Sigmoid colon (tissue), 7 donors: ENCODE measurements around the gene ARHGEF38. TPM values are rescaled to one million over a fixed set of nuclear protein-coding genes. Genes with fewer than 3 reads are reported as not detected.

Experiments used
- DNase-seq: peaks from one replicate; pipeline ENCODE4 v3.0.0-alpha.2; 2019
- H3K27ac ChIP-seq, 4 donors: fragments of 200-600 bp; sonication (generic); one replicate each; pipeline ENCODE4 v1.5.1; 2016 to 2019; ENCODE audit warnings: mild to moderate bottlenecking in 1 of 4
- H3K27me3 ChIP-seq, 3 donors: fragments of 200-600 bp; sonication (generic); one replicate each; pipeline ENCODE4 v1.5.1; 2019; ENCODE audit warnings: mild to moderate bottlenecking in 1 of 3
- H3K36me3 ChIP-seq, 4 donors: fragments of 200-600 bp; sonication (generic); one replicate each; pipeline ENCODE4 v1.5.1; 2016 to 2019
- H3K4me1 ChIP-seq, 4 donors: fragments of 200-600 bp; sonication (generic); one replicate each; pipeline ENCODE4 v1.5.1; 2017 to 2019
- H3K4me3 ChIP-seq, 4 donors: fragments of 200-600 bp; sonication (generic); one replicate each; pipeline ENCODE4 v1.5.1; 2017 to 2019; ENCODE audit warnings: mild to moderate bottlenecking in 2 of 4, moderate library complexity in 1 of 4
- H3K9me3 ChIP-seq, 4 donors: fragments of 200-600 bp in 3 of 4; sonication (generic) in 3 of 4; one replicate each; pipeline versions ENCODE4 v1.5.1 to v1.6.1; 2013 to 2019
- CTCF ChIP-seq, 4 experiments: fragments of 450-650 bp in 3 of 4; fragments of 200-600 bp in 1 of 4; IDR thresholded peaks; one replicate each; pipeline ENCODE4 v1.5.1; 2016 to 2019; ENCODE audit warnings: antibody characterized with exemption in 4 of 4, mild to moderate bottlenecking in 3 of 4, moderate library complexity in 2 of 4
- EP300 ChIP-seq, 4 donors: sonication (generic); formaldehyde crosslinking; IDR thresholded peaks; one replicate each; pipeline ENCODE4 v1.6.1; 2017; ENCODE audit warnings: antibody characterized with exemption in 4 of 4
- POLR2A ChIP-seq, 2 donors: fragments of 450-650 bp; IDR thresholded peaks; one replicate each; pipeline ENCODE4 v1.6.1; 2016; ENCODE audit warnings: antibody characterized with exemption in 2 of 2, mild to moderate bottlenecking in 2 of 2, moderate library complexity in 2 of 2
- POLR2AphosphoS5 ChIP-seq, 4 donors: sonication (generic); formaldehyde crosslinking; IDR thresholded peaks; one replicate each; pipeline ENCODE4 v1.6.1; 2017; ENCODE audit warnings: antibody characterized with exemption in 4 of 4
- WGBS, 2 donors: extraction: QIAGEN DNeasy Blood & Tissue Kit; methylation state at CpG; one replicate each; pipeline ENCODE4 v1.1.7; 2013; 5-methylcytosine and 5-hydroxymethylcytosine counted together
- intact Hi-C: fragments of 100-400 bp; cut with DNase I; formaldehyde crosslinking; loops from one replicate; pipeline ENCODE4 v1.15.1; 2023
- polyA plus RNA-seq, 3 donors: library from polyadenylated mRNA; stranded (reverse); fragments of 200-250 nt; gene quantifications; one replicate each; pipeline ENCODE4 v1.2.3, GENCODE V29; 2013
- total RNA-seq, 4 donors: library from RNA; depleted of rRNA; stranded (reverse); fragments of >200 nt; gene quantifications; one replicate each; pipeline ENCODE4 v1.1.0, GENCODE V29; 2016
- donor health status: healthy with polysubstance abuse.
- donor health status: Bipolar disorder and iron deficiency.
- donor health status: healthy.

The ARHGEF38 gene
- total and polyA plus RNA-seq, 7 donors = 1.2 to 1.9 (median 1.8) TPM; not detected in 4

DNA sequence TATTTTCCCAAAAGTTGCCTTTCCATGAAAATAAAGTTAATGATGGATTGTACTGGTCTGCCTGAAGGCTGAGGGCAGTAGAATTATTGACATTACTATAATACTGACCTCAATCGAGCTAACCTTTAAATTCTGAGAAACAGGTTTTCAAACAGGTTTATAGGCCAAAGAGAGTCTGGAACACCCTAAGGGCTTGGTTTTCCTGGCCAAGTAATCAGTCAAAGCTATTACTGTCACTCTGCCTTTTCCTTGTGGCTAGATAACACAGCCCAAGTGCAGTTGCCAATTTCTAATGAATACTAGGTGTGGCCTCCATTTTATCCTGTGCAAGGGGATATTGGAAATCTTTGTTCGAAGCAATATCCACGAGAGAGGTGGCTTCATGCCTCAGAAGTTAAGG lies 80.8 kb downstream of the ARHGEF38 start:
- TF ChIP-seq CTCF (IDR thresholded peaks at IDR 0.05) = no peak
- TF ChIP-seq POLR2AphosphoS5 (IDR thresholded peaks at IDR 0.05) = no peak
- no peak for TF ChIP-seq POLR2A (IDR thresholded peaks at IDR 0.05)
- TF ChIP-seq EP300 (IDR thresholded peaks at IDR 0.05) = no peak
- 16 to 63% methylated on average over 3 of the region's 3 CpGs for WGBS, 2 donors
- intact Hi-C loops = no loop called here
- Histone ChIP-seq H3K27ac (no peak overlapping the region), H3K4me3 (no peak overlapping the region), H3K27me3 (no peaks in the 10 kb centered on the region), H3K4me1 (peaks cover 0 to 45% (median 28%) of the 10 kb centered on the region in 4 donors), H3K36me3 (no peaks in the 10 kb centered on the region), H3K9me3 (no peaks in the 10 kb centered on the region)
- DNase-seq = no peak

DNA sequence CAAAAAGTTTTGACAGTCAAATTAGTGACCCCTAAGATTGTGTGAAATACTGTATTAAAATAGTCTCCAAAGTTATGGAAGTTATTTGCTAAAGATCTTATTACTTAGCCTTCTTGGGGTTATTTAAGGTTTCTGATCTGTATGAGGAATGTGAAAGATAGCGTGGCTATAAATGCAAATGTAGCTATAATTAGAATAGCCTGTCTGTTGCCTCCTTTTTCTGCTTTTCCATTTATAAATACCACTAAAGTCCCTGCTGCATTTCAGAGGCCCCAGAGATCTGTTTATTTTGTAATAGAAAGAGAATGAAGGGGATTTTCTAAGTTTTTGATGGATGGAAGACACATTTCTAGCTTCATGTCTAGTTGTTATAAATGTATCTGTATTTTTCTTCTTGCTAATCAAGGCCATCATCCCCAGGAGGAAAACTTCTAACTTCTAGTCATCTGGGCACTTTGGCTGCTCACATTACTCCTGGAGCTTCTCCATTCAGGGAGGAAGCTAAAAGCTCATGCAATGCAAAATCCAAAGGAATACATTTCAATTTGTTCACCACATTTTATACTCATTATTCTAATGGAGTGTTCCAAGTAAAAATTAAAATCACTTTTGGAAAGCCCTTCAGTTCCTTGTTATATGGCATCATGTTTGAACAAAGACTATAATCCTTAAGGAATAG lies 82.1 kb downstream of the ARHGEF38 start:
- Histone ChIP-seq H3K36me3 (no peaks in the 10 kb centered on the region), H3K4me3 (no peak overlapping the region), H3K27ac (no peak overlapping the region), H3K27me3 (no peaks in the 10 kb centered on the region), H3K9me3 (no peaks in the 10 kb centered on the region), H3K4me1 (peaks cover 0 to 46% (median 28%) of the 10 kb centered on the region in 4 donors)
- WGBS, 2 donors = 30 to 63% methylated on average over 1 of the region's 1 CpG
- DNase-seq = no peak
- TF ChIP-seq POLR2A (IDR thresholded peaks at IDR 0.05) (no peak), EP300 (IDR thresholded peaks at IDR 0.05) (no peak), CTCF (IDR thresholded peaks at IDR 0.05) (no peak), POLR2AphosphoS5 (IDR thresholded peaks at IDR 0.05) (no peak)
- intact Hi-C loops = no loop called here

- Histone ChIP-seq H3K36me3 (no peaks in the 10 kb centered on the region), H3K27me3 (no peaks in the 10 kb centered on the region), H3K9me3 (no peaks in the 10 kb centered on the region), H3K27ac (peak overlapping the region in 1 of 4 donors; percentile 17), H3K4me3 (no peak overlapping the region), H3K4me1 (peaks cover 0 to 28% (median 14%) of the 10 kb centered on the region in 4 donors)
- 55 to 65% methylated on average over 4 of the region's 4 CpGs for WGBS, 2 donors
- intact Hi-C loops = no loop called here
- TF ChIP-seq POLR2A (IDR thresholded peaks at IDR 0.05) (no peak), POLR2AphosphoS5 (IDR thresholded peaks at IDR 0.05) (peak in 3 of 4 donors; percentile 20 to 25 (median 24))
- DNase-seq = peak; percentile 89
These were observed 85.2 kb downstream of the ARHGEF38 start for GRCh38 chr4:105637408-105638176.

GRCh38 chr4:105641845-105642244 lies 89.4 kb downstream of the ARHGEF38 start:
- no peaks in the 10 kb centered on the region for H3K9me3 ChIP-seq
- H3K36me3 ChIP-seq = no peaks in the 10 kb centered on the region
- no peak overlapping the region for H3K4me3 ChIP-seq
- 83 to 88% methylated on average over 4 of the region's 4 CpGs for WGBS, 2 donors
- intact Hi-C loops = no loop called here
- no peak overlapping the region for H3K27ac ChIP-seq
- DNase-seq = no peak
- H3K27me3 ChIP-seq = no peaks in the 10 kb centered on the region
- TF ChIP-seq EP300 (IDR thresholded peaks at IDR 0.05) (no peak), CTCF (IDR thresholded peaks at IDR 0.05) (no peak), POLR2AphosphoS5 (IDR thresholded peaks at IDR 0.05) (no peak), POLR2A (IDR thresholded peaks at IDR 0.05) (no peak)
- peaks cover 0 to 14% (median 8%) of the 10 kb centered on the region in 4 donors for H3K4me1 ChIP-seq

- intact Hi-C loops = no loop called here
- 74 to 79% methylated on average over 2 of the region's 2 CpGs for WGBS, 2 donors
- Histone ChIP-seq H3K4me1 (no peaks in the 10 kb centered on the region), H3K27ac (no peak overlapping the region), H3K9me3 (no peaks in the 10 kb centered on the region), H3K36me3 (no peaks in the 10 kb centered on the region), H3K4me3 (no peak overlapping the region), H3K27me3 (no peaks in the 10 kb centered on the region)
- no peak for DNase-seq
- TF ChIP-seq POLR2AphosphoS5 (IDR thresholded peaks at IDR 0.05) = no peak
- no peak for TF ChIP-seq CTCF (IDR thresholded peaks at IDR 0.05)
- no peak for TF ChIP-seq EP300 (IDR thresholded peaks at IDR 0.05)
These were observed 91.8 kb downstream of the ARHGEF38 start for GRCh38 chr4:105644257-105644656.
